Brain microvascular endothelial cell (primary cell): ENCODE measurements around the gene BPTF.

Experiments used
- DNase-seq: peaks from one replicate; pipeline ENCODE4 v3.0.0-alpha.2; 2020
- H3K27ac ChIP-seq: fragments of 250-450 bp; sonication (Bioruptor Pico); 2 replicates; pipeline ENCODE4 v1.5.1; 2020; ENCODE audit warnings: mild to moderate bottlenecking, moderate library complexity
- H3K27me3 ChIP-seq: fragments of 250-450 bp; sonication (Bioruptor Pico); replicated peaks from 2 replicates; pipeline ENCODE4 v1.5.1; 2020; ENCODE audit warnings: mild to moderate bottlenecking
- H3K36me3 ChIP-seq: fragments of 250-450 bp; sonication (Bioruptor Pico); replicated peaks from 2 replicates; pipeline ENCODE4 v1.5.1; 2020; ENCODE audit warnings: mild to moderate bottlenecking
- H3K4me3 ChIP-seq: 2 replicates; pipeline ENCODE4 v1.5.1; 2011; ENCODE audit warnings: low read depth, mild to moderate bottlenecking, control low read depth, low read length, moderate library complexity
- CTCF ChIP-seq: IDR thresholded peaks from 2 replicates; pipeline ENCODE4 v1.5.1; 2011; ENCODE audit warnings: low read depth, mild to moderate bottlenecking, moderate library complexity, low read length, control low read depth, inconsistent platforms; ENCODE audit errors: missing control alignments
- in situ Hi-C: cut with HindIII; loops from 2 replicates; pipeline ENCODE4 v1.10.0; 2017; ENCODE audit warnings: low sequenced_read_pairs, low pct_ligation_motif_present

BPTF gene

GRCh38 chr17:67831268-67831667 is 6.0 kb downstream of the BPTF start:
- H3K27ac ChIP-seq = no peak overlapping the region
- in situ Hi-C loops = no loop called here
- no peaks in the 10 kb centered on the region for H3K27me3 ChIP-seq
- no peak for TF ChIP-seq CTCF
- H3K36me3 ChIP-seq = no peaks in the 10 kb centered on the region
- DNase-seq = no peak
- no peak overlapping the region for H3K4me3 ChIP-seq

- no peak for DNase-seq
- no peak for TF ChIP-seq CTCF
- Histone ChIP-seq H3K4me3 (no peak overlapping the region), H3K36me3 (no peaks in the 10 kb centered on the region), H3K27ac (no peak overlapping the region), H3K27me3 (no peaks in the 10 kb centered on the region)
- in situ Hi-C loops = no loop called here
Measured at GRCh38 chr17:67833134-67833533, 7.8 kb downstream of the BPTF start.

GRCh38 chr17:67833946-67834631 is 8.8 kb downstream of the BPTF start:
- H3K4me3 ChIP-seq = no peak overlapping the region
- in situ Hi-C loops = no loop called here
- H3K27me3 ChIP-seq = no peaks in the 10 kb centered on the region
- H3K27ac ChIP-seq = no peak overlapping the region
- TF ChIP-seq CTCF = peak; percentile 19
- no peaks in the 10 kb centered on the region for H3K36me3 ChIP-seq
- no peak for DNase-seq

GRCh38 chr17:67834634-67835033 is 9.3 kb downstream of the BPTF start:
- no peak for DNase-seq
- TF ChIP-seq CTCF = no peak
- Histone ChIP-seq H3K36me3 (no peaks in the 10 kb centered on the region), H3K27me3 (no peaks in the 10 kb centered on the region), H3K27ac (no peak overlapping the region), H3K4me3 (no peak overlapping the region)
- in situ Hi-C loops = no loop called here

- peak; percentile 28 for DNase-seq
- Histone ChIP-seq H3K27ac (peak overlapping the region; percentile 29), H3K36me3 (no peaks in the 10 kb centered on the region), H3K27me3 (no peaks in the 10 kb centered on the region), H3K4me3 (no peak overlapping the region)
- in situ Hi-C loops = no loop called here
- no peak for TF ChIP-seq CTCF
Measured at GRCh38 chr17:67836205-67836987, 11.1 kb downstream of the BPTF start.
